NB4 (cell line): ENCODE data around the gene CFAP46.

Experiments used
- CTCF ChIP-seq: IDR thresholded peaks from one replicate; pipeline ENCODE4 v1.5.1; 2012; ENCODE audit warnings: low read depth, low read length
- MAX ChIP-seq: IDR thresholded peaks from 2 replicates; pipeline ENCODE4 v1.6.1; 2011; ENCODE audit warnings: low read depth, low read length
- POLR2A ChIP-seq: IDR thresholded peaks from 2 replicates; pipeline ENCODE4 v1.6.1; 2011; ENCODE audit warnings: mild to moderate bottlenecking; ENCODE audit not compliant: insufficient read length; ENCODE audit errors: extremely low read depth

GRCh38 chr10:132816718-132817117, 125.7 kb downstream of the CFAP46 start:
- TF ChIP-seq POLR2A (no peak), CTCF (no peak), MAX (no peak)
